HG02571 (cell line): ENCODE results near the gene OBP2B.

Experiments
- ATAC-seq: cut with Tn5 transposase; IDR thresholded peaks from one replicate; pipeline ENCODE4 v1.9.1; 2021; ENCODE audit warnings: mild to moderate bottlenecking, moderate library complexity; ENCODE audit not compliant: unreplicated experiment

OBP2B gene

DNA sequence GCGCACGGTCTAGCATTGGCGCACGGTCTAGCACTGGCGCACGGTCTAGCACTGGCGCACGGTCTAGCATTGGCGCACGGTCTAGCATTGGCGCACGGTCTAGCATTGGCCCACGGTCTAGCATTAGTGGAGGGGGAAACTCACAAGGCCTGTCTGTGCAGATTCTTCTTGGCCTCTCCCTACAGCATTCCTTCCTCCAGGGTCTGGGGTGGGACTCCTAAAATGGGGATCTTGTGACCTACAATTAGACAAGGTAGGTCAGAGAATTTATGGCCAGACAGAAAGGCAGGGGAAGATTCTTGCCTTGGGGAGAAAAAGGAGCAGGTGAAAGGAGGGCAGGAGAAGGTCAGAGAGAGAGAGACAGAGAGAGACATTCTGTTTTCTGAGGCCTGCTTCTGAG, 39.9 kb downstream of the OBP2B start:
- ATAC-seq, result no peak

DNA sequence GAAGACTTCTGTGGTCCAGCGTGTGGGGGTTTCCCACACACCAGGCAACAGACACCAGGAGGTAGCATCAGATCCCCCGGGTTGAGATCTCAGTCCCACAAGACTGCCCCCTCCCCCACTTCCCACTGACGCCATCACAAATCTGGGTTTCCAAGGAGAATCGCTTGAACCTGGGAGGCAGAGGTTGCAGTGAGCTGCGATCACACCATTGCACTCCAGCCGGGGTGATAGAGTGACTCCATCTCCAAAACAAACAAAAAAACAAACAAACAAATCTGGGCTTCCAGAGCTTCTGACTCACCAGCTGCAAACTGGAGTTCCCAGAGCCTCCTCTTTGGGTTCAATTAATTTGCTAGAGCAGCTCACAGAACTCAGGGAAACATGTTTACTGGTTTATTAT, 40.6 kb downstream of the OBP2B start:
- ATAC-seq, result no peak

DNA sequence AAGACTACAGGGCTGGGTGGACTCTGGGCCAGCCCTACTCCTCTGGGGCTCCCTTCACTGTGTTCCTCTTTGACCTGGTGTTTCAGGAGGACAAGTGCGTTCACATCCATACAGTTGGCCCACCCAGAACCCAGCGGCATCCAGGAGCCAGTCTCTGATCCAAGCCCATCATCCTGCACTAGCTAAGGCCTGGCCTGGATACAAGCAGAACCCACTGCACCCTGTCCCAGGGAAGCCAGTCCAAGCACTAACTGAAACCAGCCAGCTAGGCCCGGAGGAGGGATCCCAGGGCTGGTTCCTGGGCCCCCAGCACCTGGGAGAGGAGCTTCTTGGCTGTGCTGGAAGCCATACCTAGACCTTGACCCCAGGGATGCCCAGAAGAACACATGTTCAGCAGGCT, 41.3 kb downstream of the OBP2B start:
- no peak for ATAC-seq

GRCh38 chr9:133167096-133167730, 41.8 kb downstream of the OBP2B start:
- no peak for ATAC-seq

DNA sequence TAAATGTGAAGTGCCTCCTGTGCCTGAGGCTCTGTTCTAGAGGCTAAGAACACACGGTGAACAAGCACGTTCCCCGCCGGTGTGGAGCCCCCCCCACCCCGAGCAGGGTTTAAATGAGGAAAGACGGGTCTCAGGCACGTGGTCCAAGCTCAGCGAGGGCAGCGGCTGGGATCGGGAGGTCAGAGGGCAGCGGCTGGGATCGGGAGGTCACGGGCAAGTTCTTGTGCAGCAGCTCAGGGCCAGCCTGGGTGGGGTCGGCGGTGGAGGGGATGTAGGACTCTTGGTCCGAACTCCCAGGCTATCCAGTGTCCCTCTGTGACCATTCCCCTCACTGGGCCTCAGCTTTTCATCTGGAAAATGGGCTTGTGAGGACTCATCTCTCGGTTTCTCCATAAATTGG, 42.7 kb downstream of the OBP2B start:
- no peak for ATAC-seq

- no peak for ATAC-seq
These were observed 43.7 kb downstream of the OBP2B start for GRCh38 chr9:133165452-133165730.

DNA sequence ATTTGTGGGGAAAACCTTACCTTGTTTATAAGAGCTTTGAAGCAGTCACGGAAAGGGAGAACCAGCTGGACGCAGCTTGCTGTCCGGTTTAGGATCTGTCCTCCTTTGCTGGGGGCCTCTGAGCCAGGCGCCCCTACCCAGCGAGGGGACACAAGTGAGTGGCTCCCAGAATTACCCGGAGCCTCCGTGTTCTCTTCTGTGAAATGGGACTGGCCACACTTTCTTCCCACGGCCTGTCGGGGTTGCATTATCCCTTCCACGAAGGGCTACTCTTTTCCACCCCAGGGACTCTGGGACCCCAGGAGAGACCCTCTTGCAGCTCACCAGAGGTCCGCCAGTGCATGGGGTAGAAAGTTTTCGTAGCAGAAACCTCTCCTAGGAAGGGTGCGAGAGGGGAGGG, 44.9 kb downstream of the OBP2B start:
- no peak for ATAC-seq

DNA sequence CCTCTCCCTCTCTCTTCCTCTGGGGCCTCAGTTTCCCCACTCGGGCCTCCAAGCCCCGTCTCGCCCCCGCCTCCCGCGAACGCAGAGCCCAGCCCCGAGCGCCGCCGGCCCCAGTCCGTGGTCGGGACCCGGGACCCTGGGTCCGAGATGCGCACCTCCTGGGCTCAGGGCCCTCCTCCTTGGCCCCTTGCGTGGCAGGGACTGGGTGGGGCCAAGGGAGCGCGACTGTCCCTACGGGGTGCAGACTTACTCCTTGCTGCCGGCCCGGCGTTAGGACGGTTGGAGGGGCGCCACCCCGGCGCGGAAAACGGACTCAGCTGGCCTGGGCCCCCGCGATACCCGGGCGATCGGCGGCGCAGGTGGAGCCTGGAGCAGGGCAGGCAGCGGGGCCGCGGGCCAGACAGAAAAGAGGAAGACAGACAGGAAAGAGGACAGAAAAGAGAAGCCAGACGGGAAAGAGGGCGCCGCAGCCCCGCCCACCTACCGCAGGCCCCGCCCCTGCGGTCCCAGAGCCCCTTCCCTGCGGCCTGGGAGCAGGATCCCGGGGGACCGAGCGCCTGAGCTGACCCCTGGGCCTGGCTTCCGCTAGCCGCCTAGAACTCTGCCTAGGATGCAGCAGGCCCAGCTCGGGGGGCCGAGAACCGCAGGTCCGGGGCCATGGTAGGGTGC, 45.4 kb downstream of the OBP2B start, which contains the start of gene GBGT1:
Gene GBGT1, minus strand, starts transcription at position 411 of the 669 bp plus-strand sequence. CDS start 1,502 bp downstream, outside the sequence.
- ATAC-seq, result no peak

- ATAC-seq, result no peak
These were observed 46.1 kb downstream of the OBP2B start for GRCh38 chr9:133162861-133163503.

DNA sequence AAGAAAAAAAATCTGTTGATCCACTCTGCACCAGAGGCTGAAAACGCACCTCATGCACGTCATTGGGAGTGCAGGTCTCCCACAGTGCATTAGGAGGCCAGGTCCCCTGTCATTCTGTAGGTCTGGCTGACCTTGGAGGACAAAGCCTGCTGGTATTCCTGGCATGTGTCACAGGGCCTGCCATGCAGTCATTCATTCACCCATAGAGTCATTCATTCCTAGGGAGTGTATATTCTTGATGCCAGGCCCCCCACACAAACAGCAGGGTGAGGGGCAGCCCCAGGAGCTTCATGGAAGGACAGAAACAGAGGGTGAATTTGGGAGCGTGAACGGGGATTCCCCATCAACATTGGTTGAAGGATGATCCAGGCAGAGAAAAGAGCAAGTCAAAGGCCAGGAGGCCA, 47.5 kb downstream of the OBP2B start:
- no peak for ATAC-seq

- no peak for ATAC-seq
These were observed 48.1 kb downstream of the OBP2B start for GRCh38 chr9:133160742-133161546.

- no peak for ATAC-seq
These were observed 50.4 kb downstream of the OBP2B start for GRCh38 chr9:133158695-133159094.
